Cardiac muscle cell (in vitro differentiated cells and primary cell): Measurements from ENCODE around the gene GPR132. TPM values are rescaled to one million over a fixed set of nuclear protein-coding genes. Genes with fewer than 3 reads are reported as not detected.
A peak's percentile ranks its signal among the peaks of the same experiment; 100 is the strongest.
"Not testable (repeated sequence)": the region's sequence is repeated elsewhere in the genome, so short reads cannot be mapped to it uniquely, and the experiment has no call there.

Experiments used
- DNase-seq, 2 donors: peaks; one replicate each; pipeline versions ENCODE4 v3.0.0 to v3.0.0-alpha.2; 2010 to 2017; ENCODE audit warnings: low read depth in 1 of 2, low spot score in 1 of 2
- H3K27ac ChIP-seq: fragments of 200-600 bp; sonication (generic); 2 replicates; pipeline ENCODE4 v1.5.1; 2016
- H3K27me3 ChIP-seq: fragments of 200-600 bp; sonication (generic); 2 replicates; pipeline ENCODE4 v1.6.0; 2016; ENCODE audit warnings: control low read depth
- H3K36me3 ChIP-seq: fragments of 200-600 bp; sonication (generic); 2 replicates; pipeline ENCODE4 v1.5.1; 2016; ENCODE audit warnings: control low read depth
- H3K4me1 ChIP-seq: fragments of 200-600 bp; sonication (generic); 2 replicates; pipeline ENCODE4 v1.8.1; 2017; ENCODE audit warnings: low read depth, mild to moderate bottlenecking, mixed run types
- H3K4me3 ChIP-seq: fragments of 200-600 bp; sonication (generic); 2 replicates; pipeline ENCODE4 v1.5.1; 2016; ENCODE audit warnings: mild to moderate bottlenecking
- H3K9me3 ChIP-seq: fragments of 200-600 bp; sonication (generic); 2 replicates; pipeline ENCODE4 v1.5.1; 2017; ENCODE audit warnings: low read depth, mild to moderate bottlenecking, control low read depth
- polyA plus RNA-seq: library from polyadenylated mRNA; unstranded; fragments of >200 nt; fragmentation: Nextera tagmentation; extraction: Ambion mirVana; gene quantifications from 2 replicates; pipeline ENCODE4 v1.2.1, GENCODE V29; 2016
- total RNA-seq: library from RNA; depleted of rRNA; stranded (reverse); fragments of >200 nt; gene quantifications from 2 replicates; pipeline ENCODE4 v1.2.3, GENCODE V29; 2016
- TF ChIP-seq, protein P1 (sequence below): IDR thresholded peaks from 2 replicates; pipeline ENCODE4 v1.5.1; 2012; ENCODE audit warnings: low read depth, mild to moderate bottlenecking, low read length

GPR132 gene
- total RNA-seq (1.2 and 2.0 TPM in 2 replicates), polyA plus RNA-seq (1.0 TPM in 2 replicates)

DNA sequence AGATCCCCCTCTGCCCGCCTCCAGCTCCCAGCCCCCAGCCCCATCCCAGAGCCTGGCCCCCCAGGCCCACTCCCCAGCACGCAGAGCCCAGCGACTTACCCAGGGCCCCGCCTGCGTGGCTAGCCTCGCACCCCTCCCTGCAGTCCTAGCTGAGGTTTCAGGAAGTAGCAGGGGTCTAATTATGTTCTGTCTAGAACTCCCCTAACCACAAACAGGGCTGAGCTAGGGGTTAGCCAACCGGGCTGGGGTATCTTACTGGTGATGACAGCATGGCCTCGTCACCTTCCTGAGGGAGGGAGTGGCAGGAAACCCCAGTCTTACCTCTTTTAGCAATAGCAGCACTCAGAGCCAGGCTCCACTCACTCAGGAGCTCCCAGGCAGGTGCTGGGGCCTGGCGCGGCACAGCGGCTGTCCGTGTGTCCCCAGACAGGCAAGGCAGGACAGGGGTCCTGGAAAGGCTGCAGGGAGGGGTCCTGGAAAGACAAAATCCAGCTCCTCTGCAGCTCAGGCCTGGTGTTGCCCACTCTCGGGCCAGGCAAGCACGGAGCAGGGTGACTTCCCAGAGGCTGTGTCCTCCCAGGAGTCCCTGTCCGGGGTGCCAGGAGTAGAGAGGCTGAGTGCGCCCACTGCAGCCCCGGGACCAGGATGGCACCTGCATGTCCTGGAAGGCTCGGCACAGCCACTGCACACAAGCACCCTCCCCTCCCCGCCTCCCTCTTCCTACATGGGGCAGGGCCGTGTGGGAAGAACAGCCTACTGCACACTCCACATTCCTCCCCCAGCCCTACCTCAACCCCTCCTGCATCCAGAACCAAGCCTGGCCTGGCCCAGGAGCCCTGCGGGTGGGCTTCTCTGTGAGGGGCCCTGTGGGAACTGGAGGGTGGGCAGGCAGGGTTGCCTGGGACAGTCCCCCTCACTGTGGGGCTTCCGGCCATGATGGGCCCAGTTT is at the start of gene GPR132:
Gene GPR132 (minus strand): TSS at position 151 of the 949 bp plus-strand sequence. CDS start 10,010 bp downstream, outside the sequence.
- Histone ChIP-seq H3K4me3 (no peak within 1 kb of the TSS), H3K36me3 (no peaks in the 10 kb centered on the region), H3K27ac (peak within 1 kb of the TSS; percentile 80), H3K27me3 (no peaks in the 10 kb centered on the region), H3K4me1 (peaks cover 13% of the 10 kb centered on the region), H3K9me3 (no peaks in the 10 kb centered on the region)
- TF ChIP-seq, protein P1, sequence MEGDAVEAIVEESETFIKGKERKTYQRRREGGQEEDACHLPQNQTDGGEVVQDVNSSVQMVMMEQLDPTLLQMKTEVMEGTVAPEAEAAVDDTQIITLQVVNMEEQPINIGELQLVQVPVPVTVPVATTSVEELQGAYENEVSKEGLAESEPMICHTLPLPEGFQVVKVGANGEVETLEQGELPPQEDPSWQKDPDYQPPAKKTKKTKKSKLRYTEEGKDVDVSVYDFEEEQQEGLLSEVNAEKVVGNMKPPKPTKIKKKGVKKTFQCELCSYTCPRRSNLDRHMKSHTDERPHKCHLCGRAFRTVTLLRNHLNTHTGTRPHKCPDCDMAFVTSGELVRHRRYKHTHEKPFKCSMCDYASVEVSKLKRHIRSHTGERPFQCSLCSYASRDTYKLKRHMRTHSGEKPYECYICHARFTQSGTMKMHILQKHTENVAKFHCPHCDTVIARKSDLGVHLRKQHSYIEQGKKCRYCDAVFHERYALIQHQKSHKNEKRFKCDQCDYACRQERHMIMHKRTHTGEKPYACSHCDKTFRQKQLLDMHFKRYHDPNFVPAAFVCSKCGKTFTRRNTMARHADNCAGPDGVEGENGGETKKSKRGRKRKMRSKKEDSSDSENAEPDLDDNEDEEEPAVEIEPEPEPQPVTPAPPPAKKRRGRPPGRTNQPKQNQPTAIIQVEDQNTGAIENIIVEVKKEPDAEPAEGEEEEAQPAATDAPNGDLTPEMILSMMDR, result no peak
- peak; percentile 30 to 66 for DNase-seq

GRCh38 chr14:105109243-105109642 is 44.0 kb upstream of the GPR132 start:
- not testable (repeated sequence) for H3K9me3 ChIP-seq, H3K4me3 ChIP-seq, H3K27me3 ChIP-seq, H3K27ac ChIP-seq, DNase-seq, H3K4me1 ChIP-seq, H3K36me3 ChIP-seq

DNA sequence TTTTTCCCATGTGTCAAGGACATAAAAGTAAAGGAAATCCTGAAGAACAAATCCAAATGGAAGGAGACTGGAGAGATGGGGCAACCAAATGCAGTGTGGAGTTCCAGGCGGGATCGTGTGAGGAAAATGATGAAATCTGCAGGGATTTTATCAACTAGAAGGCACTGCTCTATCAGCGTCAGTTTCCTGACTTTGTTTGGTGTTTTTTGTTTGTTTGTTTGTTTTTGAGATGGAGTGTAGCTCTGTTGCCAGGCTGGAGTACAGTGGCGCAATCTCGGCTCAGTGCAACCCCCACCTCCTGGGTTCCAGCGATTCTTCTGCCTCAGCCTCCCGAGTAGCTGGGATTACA is 43.3 kb upstream of the GPR132 start:
- H3K9me3 ChIP-seq, result no peaks in the 10 kb centered on the region
- H3K36me3 ChIP-seq, result no peaks in the 10 kb centered on the region
- H3K4me1 ChIP-seq, result no peaks in the 10 kb centered on the region
- H3K27ac ChIP-seq, result no peak overlapping the region
- H3K4me3 ChIP-seq, result no peak overlapping the region
- DNase-seq, result no peak
- TF ChIP-seq, protein P1, result no peak
- peaks cover 3% of the 10 kb centered on the region for H3K27me3 ChIP-seq

DNA sequence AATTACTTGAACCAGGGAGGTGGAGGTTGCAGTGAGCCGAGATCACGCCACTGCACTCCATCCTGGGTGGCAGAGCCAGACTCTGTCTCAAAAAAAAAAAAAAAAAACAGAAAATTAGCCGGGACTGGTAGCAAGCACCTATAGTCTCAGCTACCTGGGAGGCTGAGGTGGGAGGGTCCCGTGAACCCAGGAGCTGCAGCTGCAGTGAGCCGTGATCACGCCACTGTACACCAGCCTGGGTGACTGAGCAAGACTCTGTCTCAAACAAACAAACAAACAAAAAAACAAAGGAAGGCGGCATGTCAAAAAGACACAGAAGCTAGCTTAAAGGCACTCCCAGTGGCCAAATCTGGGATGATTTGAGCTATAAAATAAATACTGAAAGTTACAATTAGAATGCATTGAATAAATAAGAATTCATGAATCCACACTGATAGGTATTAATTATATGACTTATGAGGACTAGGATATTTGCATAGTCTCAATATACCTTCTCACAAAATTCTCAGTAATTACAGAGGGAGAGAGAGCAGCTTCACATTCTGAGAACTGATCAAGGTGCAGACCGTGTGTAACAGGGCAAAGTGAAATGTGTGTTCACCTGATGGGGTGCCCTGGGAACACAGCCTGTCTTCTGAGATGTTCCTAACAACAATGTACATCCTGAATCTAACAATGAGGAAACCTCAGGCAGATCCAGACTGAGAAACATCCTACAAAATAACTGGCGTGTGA is 42.7 kb upstream of the GPR132 start:
- Histone ChIP-seq H3K36me3 (no peaks in the 10 kb centered on the region), H3K27ac (no peak overlapping the region), H3K4me3 (no peak overlapping the region), H3K27me3 (peaks cover 3% of the 10 kb centered on the region), H3K9me3 (no peaks in the 10 kb centered on the region), H3K4me1 (no peaks in the 10 kb centered on the region)
- DNase-seq, result no peak
- TF ChIP-seq, protein P1, result no peak

- no peak overlapping the region for H3K4me3 ChIP-seq
- no peaks in the 10 kb centered on the region for H3K4me1 ChIP-seq
- no peaks in the 10 kb centered on the region for H3K9me3 ChIP-seq
- H3K36me3 ChIP-seq, result no peaks in the 10 kb centered on the region
- DNase-seq, result no peak
- TF ChIP-seq, protein P1, result no peak
- H3K27ac ChIP-seq, result no peak overlapping the region
- H3K27me3 ChIP-seq, result peaks cover 3% of the 10 kb centered on the region
Measured at GRCh38 chr14:105107351-105107750, 42.1 kb upstream of the GPR132 start.

GRCh38 chr14:105105158-105105557 is 39.9 kb upstream of the GPR132 start:
- Histone ChIP-seq H3K27me3 (peaks cover 3% of the 10 kb centered on the region), H3K4me1 (no peaks in the 10 kb centered on the region), H3K27ac (no peak overlapping the region), H3K36me3 (no peaks in the 10 kb centered on the region), H3K4me3 (no peak overlapping the region), H3K9me3 (no peaks in the 10 kb centered on the region)
- TF ChIP-seq, protein P1, result no peak
- DNase-seq, result no peak
